GM18867 (cell line): ENCODE measurements around the gene COL4A1.

ENCODE experiments used
- ATAC-seq: cut with Tn5 transposase; IDR thresholded peaks from one replicate; pipeline ENCODE4 v1.9.1; 2021; ENCODE audit warnings: mild to moderate bottlenecking, moderate library complexity; ENCODE audit not compliant: unreplicated experiment

COL4A1 gene

GRCh38 chr13:110177790-110178189 lies 129.2 kb downstream of the COL4A1 start:
- no peak for ATAC-seq

GRCh38 chr13:110176431-110176830 lies 130.5 kb downstream of the COL4A1 start:
- no peak for ATAC-seq

- no peak for ATAC-seq
Measured at GRCh38 chr13:110173247-110173818, 133.6 kb downstream of the COL4A1 start.

GRCh38 chr13:110170882-110171281 lies 136.1 kb downstream of the COL4A1 start:
- no peak for ATAC-seq

GRCh38 chr13:110170020-110170790 lies 136.8 kb downstream of the COL4A1 start:
- no peak for ATAC-seq

GRCh38 chr13:110168999-110169933 lies 137.7 kb downstream of the COL4A1 start:
- ATAC-seq = no peak

- no peak for ATAC-seq
Measured at GRCh38 chr13:110166598-110166997, 140.4 kb downstream of the COL4A1 start.

- ATAC-seq = no peak
Measured at GRCh38 chr13:110164706-110165105, 142.3 kb downstream of the COL4A1 start.

- no peak for ATAC-seq
Measured at GRCh38 chr13:110162866-110163658, 143.9 kb downstream of the COL4A1 start.

GRCh38 chr13:110162053-110162452 lies 144.9 kb downstream of the COL4A1 start:
- no peak for ATAC-seq

- no peak for ATAC-seq
Measured at GRCh38 chr13:110161112-110161882, 145.7 kb downstream of the COL4A1 start.

- no peak for ATAC-seq
Measured at GRCh38 chr13:110158226-110158625, 148.7 kb downstream of the COL4A1 start.

GRCh38 chr13:110157718-110158117 lies 149.2 kb downstream of the COL4A1 start:
- no peak for ATAC-seq

- no peak for ATAC-seq
Measured at GRCh38 chr13:110156301-110157049, 150.5 kb downstream of the COL4A1 start.

GRCh38 chr13:110155072-110155471 lies 151.9 kb downstream of the COL4A1 start:
- ATAC-seq = no peak

GRCh38 chr13:110154410-110154933 lies 152.5 kb downstream of the COL4A1 start:
- ATAC-seq = no peak

GRCh38 chr13:110152351-110152750 lies 154.6 kb downstream of the COL4A1 start:
- no peak for ATAC-seq

GRCh38 chr13:110151462-110151861 lies 155.5 kb downstream of the COL4A1 start:
- no peak for ATAC-seq
